Measurements from ENCODE around the gene PLA2G10. TPM values are rescaled to one million over a fixed set of nuclear protein-coding genes. Genes with fewer than 3 reads are reported as not detected.
"Not testable (repeated sequence)": the region's sequence is repeated elsewhere in the genome, so short reads cannot be mapped to it uniquely, and the experiment has no call there.

PLA2G10 gene
- total RNA-seq, 2 donors from 2014 or later: 0.53 to 0.64 TPM

- no CpG with 5 or more reads among the region's 11 CpGs for WGBS, 2 experiments (ENCODE audit: insufficient coverage in 1 of 2, insufficient read length in 1 of 2)
These were observed 8.6 kb upstream of the PLA2G10 start for GRCh38 chr16:14702672-14703071.

GRCh38 chr16:14701859-14702258 lies 7.8 kb upstream of the PLA2G10 start:
- H3K27ac Mint-ChIP-seq; H3K27ac ChIP-seq (ENCODE audit: low read depth, low read length); DNase-seq; H3K4me1 Mint-ChIP-seq; H3K36me3 Mint-ChIP-seq (ENCODE audit: low read depth); H3K36me3 ChIP-seq (ENCODE audit: control insufficient read depth, insufficient read depth, low read length); H3K4me3 Mint-ChIP-seq; H3K27me3 Mint-ChIP-seq (ENCODE audit: insufficient read depth); H3K9me3 ChIP-seq (ENCODE audit: control insufficient read depth, low read length); H3K4me1 ChIP-seq (ENCODE audit: control insufficient read depth, insufficient read depth, low read length); H3K9me3 Mint-ChIP-seq; H3K9ac ChIP-seq (ENCODE audit: extremely low read depth, low read length, poor library complexity, severe bottlenecking); H3K4me3 ChIP-seq (ENCODE audit: low read length); H3K27me3 ChIP-seq (ENCODE audit: control insufficient read depth, insufficient read depth, low read length, poor library complexity, severe bottlenecking): not testable (repeated sequence)
- WGBS, 2 experiments (ENCODE audit: insufficient coverage in 1 of 2, insufficient read length in 1 of 2): no CpG with 5 or more reads among the region's 7 CpGs

More at GRCh38 chr16:14702672-14703071, 8.6 kb upstream of the PLA2G10 start:
- not testable (repeated sequence) for H3K27ac ChIP-seq (ENCODE audit: low read depth, low read length); H3K27me3 Mint-ChIP-seq (ENCODE audit: insufficient read depth); DNase-seq; H3K27me3 ChIP-seq (ENCODE audit: control insufficient read depth, insufficient read depth, low read length, poor library complexity, severe bottlenecking); H3K36me3 ChIP-seq (ENCODE audit: control insufficient read depth, insufficient read depth, low read length); H3K9ac ChIP-seq (ENCODE audit: extremely low read depth, low read length, poor library complexity, severe bottlenecking); H3K4me1 ChIP-seq (ENCODE audit: control insufficient read depth, insufficient read depth, low read length); H3K36me3 Mint-ChIP-seq (ENCODE audit: low read depth); H3K9me3 ChIP-seq (ENCODE audit: control insufficient read depth, low read length); H3K4me3 ChIP-seq (ENCODE audit: low read length); H3K4me3 Mint-ChIP-seq; H3K9me3 Mint-ChIP-seq; H3K27ac Mint-ChIP-seq; H3K4me1 Mint-ChIP-seq

- not testable (repeated sequence) for H3K27ac ChIP-seq (ENCODE audit: low read depth, low read length); H3K36me3 Mint-ChIP-seq (ENCODE audit: low read depth); H3K9ac ChIP-seq (ENCODE audit: extremely low read depth, low read length, poor library complexity, severe bottlenecking); DNase-seq; H3K4me1 Mint-ChIP-seq; H3K27me3 ChIP-seq (ENCODE audit: control insufficient read depth, insufficient read depth, low read length, poor library complexity, severe bottlenecking); H3K4me3 ChIP-seq (ENCODE audit: low read length); H3K27me3 Mint-ChIP-seq (ENCODE audit: insufficient read depth); H3K4me3 Mint-ChIP-seq; H3K9me3 ChIP-seq (ENCODE audit: control insufficient read depth, low read length); H3K36me3 ChIP-seq (ENCODE audit: control insufficient read depth, insufficient read depth, low read length); H3K9me3 Mint-ChIP-seq; H3K27ac Mint-ChIP-seq; H3K4me1 ChIP-seq (ENCODE audit: control insufficient read depth, insufficient read depth, low read length)
- 89% methylated on average over 8 to 15 of the region's 15 CpGs for WGBS, 2 experiments (ENCODE audit: insufficient coverage in 1 of 2, insufficient read length in 1 of 2)
These were observed 8.0 kb downstream of the PLA2G10 start for GRCh38 chr16:14685870-14686793.

GRCh38 chr16:14682121-14682520 lies 12.0 kb downstream of the PLA2G10 start:
- Histone ChIP-seq H3K36me3 (ENCODE audit: control insufficient read depth, insufficient read depth, low read length) (no peaks in the 10 kb centered on the region), H3K4me1 (ENCODE audit: control insufficient read depth, insufficient read depth, low read length) (no peaks in the 10 kb centered on the region), H3K9me3 (ENCODE audit: control insufficient read depth, low read length) (no peaks in the 10 kb centered on the region), H3K4me3 (ENCODE audit: low read length) (no peak overlapping the region), H3K27me3 (ENCODE audit: control insufficient read depth, insufficient read depth, low read length, poor library complexity, severe bottlenecking) (no peaks in the 10 kb centered on the region), H3K27ac (ENCODE audit: low read depth, low read length) (no peak overlapping the region), H3K9ac (ENCODE audit: extremely low read depth, low read length, poor library complexity, severe bottlenecking) (no peak overlapping the region)
- no peaks in the 10 kb centered on the region for H3K36me3 Mint-ChIP-seq (ENCODE audit: low read depth)
- no peak for TF ChIP-seq CTCF (conservative IDR thresholded peaks at IDR 0.05)
- H3K9me3 Mint-ChIP-seq: no peaks in the 10 kb centered on the region
- WGBS, 2 experiments (ENCODE audit: insufficient coverage in 1 of 2, insufficient read length in 1 of 2): 98 to 100% methylated on average over 2 to 8 of the region's 8 CpGs
- H3K27ac Mint-ChIP-seq: no peak overlapping the region
- no peak for DNase-seq
- H3K4me3 Mint-ChIP-seq: no peak overlapping the region
- H3K27me3 Mint-ChIP-seq (ENCODE audit: insufficient read depth): peaks cover 2% of the 10 kb centered on the region
- no peaks in the 10 kb centered on the region for H3K4me1 Mint-ChIP-seq

All from endodermal cell (in vitro differentiated cells).